GM12878 (cell line): ENCODE measurements around the gene THYN1. TPM values are rescaled to one million over a fixed set of nuclear protein-coding genes. Genes with fewer than 3 reads are reported as not detected.

Source experiments
- ATAC-seq: fragments of 200-7000 bp; cut with Tn5 transposase; 3 replicates; pipeline ENCODE4 v1.9.1; 2020; ENCODE audit warnings: mild to moderate bottlenecking, moderate library complexity
- BruUV-seq: library from RNA; stranded (reverse); fragments of 400-500 nt; replicated peaks from 2 replicates; lab custom pipeline; 2021; lab: Mats Ljungman, UMichigan
- CTCF ChIA-PET: fragments of 300-600 bp; sonication (Branson Sonifier 250); formaldehyde crosslinking; extraction: SDS; loops from one replicate; lab custom pipeline; 2021; ENCODE audit warnings: inconsistent platforms; lab: Yijun Ruan, JAX
- POLR2A ChIA-PET: fragments of 350-600 bp; formaldehyde crosslinking; extraction: SDS; loops from one replicate; lab custom pipeline; 2021; ENCODE audit warnings: inconsistent platforms; lab: Charles Lee
- RAD21 ChIA-PET: fragments of 300-600 bp; sonication (Branson Sonifier 250); formaldehyde crosslinking; loops from one replicate; lab custom pipeline; 2023; ENCODE audit warnings: antibody characterized with exemption; ENCODE audit not compliant: unreplicated experiment; lab: Charles Lee
- SMC1A ChIA-PET: fragments of 300-600 bp; sonication (Branson Sonifier 250); formaldehyde crosslinking; loops from one replicate; lab custom pipeline; 2023; ENCODE audit not compliant: unreplicated experiment, uncharacterized antibody; lab: Charles Lee
- DNase-seq: peaks from one replicate; pipeline ENCODE4 v3.0.0-alpha.2; 2011; ENCODE audit warnings: low read depth, low spot score
- FAIRE-seq: peaks from 3 replicates; lab custom pipeline; 2011; peaks lifted over from hg19 to GRCh38; lab: Jason Lieb, UNC
- H2AFZ ChIP-seq: 2 replicates; pipeline ENCODE4 v1.6.0; 2011; ENCODE audit warnings: low read depth, low read length, control low read depth; ENCODE audit not compliant: control insufficient read depth
- H3K27ac ChIP-seq: 2 replicates; pipeline ENCODE4 v1.5.1; 2011; ENCODE audit warnings: control low read depth; ENCODE audit not compliant: control insufficient read depth, insufficient read depth
- H3K27me3 ChIP-seq, 2 experiments: replicated peaks in 1 of 2; 2 replicates each; pipeline versions ENCODE4 v1.6.0 to v1.6.1; 2011; ENCODE audit warnings: low read length in 1 of 2; ENCODE audit not compliant: control insufficient read depth in 2 of 2, insufficient read depth in 2 of 2
- H3K36me3 ChIP-seq, 2 experiments: 2 replicates each; pipeline ENCODE4 v1.5.1; 2011; ENCODE audit warnings: low read length in 1 of 2; ENCODE audit not compliant: control insufficient read depth in 2 of 2, insufficient read depth in 2 of 2
- H3K4me1 ChIP-seq: 2 replicates; pipeline ENCODE4 v1.6.1; 2011; ENCODE audit warnings: mild to moderate bottlenecking, low read length, moderate library complexity, mixed read lengths; ENCODE audit not compliant: control insufficient read depth, insufficient read depth
- H3K4me2 ChIP-seq: 2 replicates; pipeline ENCODE4 v1.6.0; 2011; ENCODE audit warnings: control low read depth; ENCODE audit not compliant: control insufficient read depth, insufficient read depth
- H3K4me3 ChIP-seq: fragments of 200-600 bp; sonication (generic); 2 replicates; pipeline ENCODE4 v1.5.1; 2016
- H3K79me2 ChIP-seq: 2 replicates; pipeline ENCODE4 v1.6.0; 2011; ENCODE audit warnings: low read length; ENCODE audit not compliant: control insufficient read depth, insufficient read depth
- H3K9ac ChIP-seq: 2 replicates; pipeline ENCODE4 v1.8.0; 2011; ENCODE audit warnings: low read length, control low read depth, mixed read lengths; ENCODE audit not compliant: control insufficient read depth, insufficient read depth
- H3K9me3 ChIP-seq: replicated peaks from 3 replicates; pipeline ENCODE4 v1.5.1; 2011; ENCODE audit warnings: mild to moderate bottlenecking, low read length; ENCODE audit not compliant: control insufficient read depth, insufficient read depth
- H4K20me1 ChIP-seq: 2 replicates; pipeline ENCODE4 v1.6.0; 2011; ENCODE audit not compliant: control insufficient read depth, insufficient read depth
- ASH2L ChIP-seq: fragments of 300-600, 200-600 bp; sonication (generic); IDR thresholded peaks from 2 replicates; pipeline ENCODE4 v1.6.1; 2017; ENCODE audit warnings: low read depth, mild to moderate bottlenecking, borderline replicate concordance
- CEBPB ChIP-seq, 2 experiments: fragments of 150-350 bp in 1 of 2; IDR thresholded peaks; 2 replicates each; pipeline ENCODE4 v1.6.1; 2012 to 2014; ENCODE audit warnings: low read depth in 2 of 2, low read length in 2 of 2, borderline replicate concordance in 1 of 2, inconsistent platforms in 1 of 2
- CREB1 ChIP-seq: IDR thresholded peaks from 2 replicates; pipeline ENCODE4 v1.6.1; 2012; ENCODE audit warnings: low read depth, mild to moderate bottlenecking, inconsistent platforms
- CTCF ChIP-seq, 3 experiments: IDR thresholded peaks in 2 of 3; conservative IDR thresholded peaks in 1 of 3; 2 replicates each; pipeline ENCODE4 v1.5.1; 2011; ENCODE audit warnings: low read depth in 3 of 3, low read length in 3 of 3, mild to moderate bottlenecking in 3 of 3, control low read depth in 2 of 3, moderate library complexity in 2 of 3, inconsistent platforms in 1 of 3, mixed read lengths in 1 of 3; ENCODE audit not compliant: control insufficient read depth in 2 of 3, insufficient read depth in 1 of 3; ENCODE audit errors: extremely low read depth in 1 of 3
- GATAD2B ChIP-seq: fragments of 450-650 bp; conservative IDR thresholded peaks from 2 replicates; pipeline ENCODE4 v1.6.1; 2017; ENCODE audit warnings: low read depth, mild to moderate bottlenecking, moderate library complexity
- IKZF1 ChIP-seq: fragments of 450-650 bp; conservative IDR thresholded peaks from 2 replicates; pipeline ENCODE4 v1.6.1; 2017; ENCODE audit warnings: antibody characterized with exemption, mild to moderate bottlenecking
- IRF4 ChIP-seq: IDR thresholded peaks from 2 replicates; pipeline ENCODE4 v1.6.1; 2011; ENCODE audit warnings: low read depth, low read length
- NBN ChIP-seq: fragments of 450-650 bp; IDR thresholded peaks from 2 replicates; pipeline ENCODE4 v1.6.1; 2016
- NFXL1 ChIP-seq: fragments of 450-650 bp; IDR thresholded peaks from 2 replicates; pipeline ENCODE4 v1.6.1; 2017; ENCODE audit warnings: antibody characterized with exemption, mild to moderate bottlenecking, borderline replicate concordance
- PKNOX1 ChIP-seq: fragments of 450-650 bp; IDR thresholded peaks from 2 replicates; pipeline ENCODE4 v1.6.1; 2016; ENCODE audit warnings: mild to moderate bottlenecking
- RAD51 ChIP-seq: fragments of 450-650 bp; IDR thresholded peaks from 2 replicates; pipeline ENCODE4 v1.6.1; 2016; ENCODE audit warnings: moderate library complexity, mild to moderate bottlenecking, inconsistent platforms
- SREBF1 ChIP-seq: IDR thresholded peaks from 2 replicates; pipeline ENCODE4 v1.6.1; 2012; ENCODE audit warnings: mild to moderate bottlenecking, low read length
- ZBED1 ChIP-seq: IDR thresholded peaks from 2 replicates; pipeline ENCODE4 v1.6.1; 2016; ENCODE audit warnings: borderline replicate concordance
- ZBTB4 ChIP-seq: fragments of 450-650 bp; formaldehyde crosslinking; IDR thresholded peaks from 2 replicates; pipeline ENCODE4 v1.4.0; 2022; ENCODE audit warnings: mild to moderate bottlenecking, moderate library complexity
- WGBS: methylation state at CpG from one replicate; pipeline ENCODE4 v1.1.6; 2016; ENCODE audit warnings: low lambda C conversion rate; ENCODE audit not compliant: insufficient replicate concordance, insufficient coverage; ENCODE audit errors: missing lambda C conversion rate; 5-methylcytosine and 5-hydroxymethylcytosine counted together
- in situ Hi-C: fragments of 300-500 bp; cut with MboI; formaldehyde crosslinking; loops from 9 replicates; pipeline ENCODE4 v1.14.3; 2018; ENCODE audit warnings: mixed read lengths
- intact Hi-C: fragments of 100-400 bp; cut with micrococcal nuclease; formaldehyde crosslinking; loops from one replicate; pipeline ENCODE4 v1.14.2; 2022; ENCODE audit not compliant: unreplicated experiment
- polyA plus RNA-seq, 11 experiments: library from polyadenylated mRNA; depleted of rRNA in 4 of 11; unstranded in 6 of 11; stranded (reverse) in 5 of 11; fragments of >200 nt; fragmentation: Nextera tagmentation in 4 of 11; fragmentation: Illumina TruSeq in 1 of 11; extraction: Ambion mirVana in 4 of 11; extraction: Trizol in 1 of 11; gene quantifications; 1 replicate in 1 of 11; 2 replicates in 10 of 11; pipeline versions ENCODE4 v1.2.1 to v1.2.3, GENCODE V29; 2011 to 2016; ENCODE audit warnings: inconsistent platforms in 2 of 11, missing spikeins in 2 of 11, low read depth in 1 of 11
- total RNA-seq, 4 experiments: library from RNA; depleted of rRNA in 3 of 4; stranded (reverse); fragments of >200 nt in 3 of 4; fragmentation: Illumina TruSeq in 1 of 4; extraction: Trizol in 1 of 4; gene quantifications; 2 replicates each; pipeline versions ENCODE4 v1.2.1 to v1.2.3, GENCODE V29; 2013 to 2021

Gene THYN1
- total and polyA plus RNA-seq, 10 of the 15 experiments (the other 5 are each of a cell fraction or from before 2014, with no cell fraction given): 45.7 to 221 (median 96.3) TPM

- no peak for TF ChIP-seq ZBTB4
- TF ChIP-seq CREB1: no peak
- no peak for TF ChIP-seq IRF4
- TF ChIP-seq CEBPB (IDR thresholded peaks at IDR 0.05; ENCODE audit: borderline replicate concordance in 1 of 2, low read depth in 2 of 2, low read length in 2 of 2): no peak
- TF ChIP-seq GATAD2B: no peak
Measured at GRCh38 chr11:134267966-134268365, 14.8 kb upstream of the THYN1 start (continued).

GRCh38 chr11:134267461-134267860 lies 14.3 kb upstream of the THYN1 start:
- DNase-seq: no peak
- Histone ChIP-seq H2AFZ (no peak overlapping the region), H3K4me3 (no peak overlapping the region), H3K36me3 (0 out of 4 replicates have a peak, but pooled peaks cover 0 to 3% of the 10 kb centered on the region in 2 experiments), H3K79me2 (no peaks in the 10 kb centered on the region), H3K9ac (no peak overlapping the region), H3K27me3 (no peaks in the 10 kb centered on the region), H3K27ac (no peak overlapping the region), H3K4me1 (no peaks in the 10 kb centered on the region; the same call in 1 of the 2 replicates), H3K9me3 (no peaks in the 10 kb centered on the region), H4K20me1 (no peaks in the 10 kb centered on the region), H3K4me2 (no peak overlapping the region)
- in situ Hi-C loops (no loop called here), intact Hi-C loops (no loop called here)
- CTCF ChIA-PET: no interaction called here
- POLR2A ChIA-PET: no interaction called here
- 72% methylated on average over 5 of the region's 5 CpGs for WGBS
- SMC1A ChIA-PET: no interaction called here
- BruUV-seq: no TSS peak
- ATAC-seq: no peak
- RAD21 ChIA-PET: no interaction called here
- FAIRE-seq: no peak
- no peak for TF ChIP-seq SREBF1
- no peak for TF ChIP-seq ZBTB4
- no peak for TF ChIP-seq ASH2L
- TF ChIP-seq NFXL1: no peak
- TF ChIP-seq CEBPB (IDR thresholded peaks at IDR 0.05; ENCODE audit: borderline replicate concordance in 1 of 2, low read depth in 2 of 2, low read length in 2 of 2): no peak
- TF ChIP-seq IRF4: no peak
- no peak for TF ChIP-seq IKZF1
- no peak for TF ChIP-seq PKNOX1
- TF ChIP-seq RAD51: no peak
- TF ChIP-seq ZBED1: no peak
- TF ChIP-seq NBN: no peak
- TF ChIP-seq CTCF (IDR thresholded peaks at IDR 0.05 in 2 of 3, conservative IDR thresholded peaks at IDR 0.05 in 1 of 3; ENCODE audit: control insufficient read depth in 2 of 3, extremely low read depth in 1 of 3, insufficient read depth in 1 of 3, low read depth in 3 of 3, low read length in 3 of 3): no peak
